ENCODE results near the gene CAMK2G.

The CAMK2G gene

GRCh38 chr10:73812657-73813056 is 61.7 kb downstream of the CAMK2G start:
- TF ChIP-seq CTCF (IDR thresholded peaks at IDR 0.05; ENCODE audit: low read depth, low read length, missing control alignments): no peak
- no peak overlapping the region for H3K27ac ChIP-seq
- no peak overlapping the region for H3K4me3 ChIP-seq (ENCODE audit: low read depth, low read length)
- no peak for DNase-seq
- no peaks in the 10 kb centered on the region for H3K27me3 ChIP-seq (replicated peaks)
- H3K36me3 ChIP-seq (replicated peaks): peaks cover 6% of the 10 kb centered on the region
- in situ Hi-C loops (cut with HindIII; ENCODE audit: low pct_ligation_motif_present, low sequenced_read_pairs): no loop called here

- H3K36me3 ChIP-seq (replicated peaks): peaks cover 21% of the 10 kb centered on the region
- in situ Hi-C loops (cut with HindIII; ENCODE audit: low pct_ligation_motif_present, low sequenced_read_pairs): no loop called here
- peak overlapping the region; percentile 76 for H3K4me3 ChIP-seq (ENCODE audit: low read depth, low read length)
- no peak for DNase-seq
- no peak for TF ChIP-seq CTCF (IDR thresholded peaks at IDR 0.05; ENCODE audit: low read depth, low read length, missing control alignments)
- no peaks in the 10 kb centered on the region for H3K27me3 ChIP-seq (replicated peaks)
- peak overlapping the region; percentile 77 for H3K27ac ChIP-seq
Observed at GRCh38 chr10:73810735-73811465, 63.5 kb downstream of the CAMK2G start.

DNA sequence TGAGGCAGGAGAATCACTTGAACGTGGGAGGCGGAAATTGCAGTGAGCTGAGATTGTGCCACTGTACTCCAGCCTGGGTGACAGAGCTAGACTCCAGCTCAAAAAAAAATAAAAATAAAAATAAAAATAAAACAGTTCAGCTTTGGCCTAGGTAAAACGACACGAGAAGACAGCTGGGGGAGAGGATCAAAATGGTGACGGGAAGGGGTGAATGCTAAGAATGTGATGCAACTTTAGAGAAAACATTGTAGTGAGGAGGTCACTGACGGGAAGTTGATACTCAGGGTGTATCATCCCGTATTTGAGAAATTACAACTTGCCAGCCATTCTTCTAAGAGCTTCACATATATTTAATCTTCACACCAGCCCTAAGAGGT is 64.0 kb downstream of the CAMK2G start:
- Histone ChIP-seq H3K36me3 (replicated peaks) (peaks cover 27% of the 10 kb centered on the region), H3K4me3 (ENCODE audit: low read depth, low read length) (peak overlapping the region; percentile 76), H3K27me3 (replicated peaks) (no peaks in the 10 kb centered on the region), H3K27ac (no peak overlapping the region)
- TF ChIP-seq CTCF (IDR thresholded peaks at IDR 0.05; ENCODE audit: low read depth, low read length, missing control alignments): no peak
- in situ Hi-C loops (cut with HindIII; ENCODE audit: low pct_ligation_motif_present, low sequenced_read_pairs): no loop called here
- no peak for DNase-seq

DNA sequence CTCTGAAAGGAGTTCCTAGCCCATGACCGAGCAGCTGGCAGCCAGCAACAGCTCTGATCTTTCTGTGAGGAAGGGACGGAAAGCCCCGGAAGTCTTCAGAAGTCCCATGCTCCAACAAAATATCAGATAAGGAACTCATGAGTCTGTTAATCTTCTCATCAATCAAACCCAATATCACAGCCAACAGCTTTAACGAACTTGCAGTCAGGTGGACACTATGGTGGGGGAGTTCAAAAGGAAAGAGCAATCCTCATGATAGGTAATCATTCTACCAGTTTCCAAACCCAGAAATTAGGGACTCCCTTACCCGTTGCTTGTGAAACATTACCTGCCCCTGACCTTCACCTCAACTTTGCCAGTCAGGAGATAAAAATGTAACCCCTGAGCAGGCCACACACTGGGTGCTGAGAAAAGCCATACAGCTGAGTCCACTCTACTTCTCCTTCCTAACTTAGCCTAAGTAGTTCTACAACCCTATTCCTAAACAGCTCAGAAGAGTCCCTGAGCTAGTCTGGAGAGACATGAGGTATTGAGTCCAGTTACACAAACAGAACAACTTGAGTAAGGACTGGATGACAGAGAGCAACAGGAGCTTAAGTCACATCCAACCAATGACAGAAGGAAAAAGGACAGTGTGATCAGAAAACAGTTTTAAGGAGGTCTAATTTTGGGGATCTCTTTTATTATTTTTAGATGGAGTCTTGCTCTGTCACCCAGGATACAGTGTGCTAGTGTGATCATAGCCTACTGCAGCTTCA is 65.1 kb downstream of the CAMK2G start:
- in situ Hi-C loops (cut with HindIII; ENCODE audit: low pct_ligation_motif_present, low sequenced_read_pairs): no loop called here
- Histone ChIP-seq H3K27me3 (replicated peaks) (no peaks in the 10 kb centered on the region), H3K4me3 (ENCODE audit: low read depth, low read length) (no peak overlapping the region), H3K27ac (no peak overlapping the region), H3K36me3 (replicated peaks) (peaks cover 34% of the 10 kb centered on the region)
- no peak for DNase-seq
- no peak for TF ChIP-seq CTCF (IDR thresholded peaks at IDR 0.05; ENCODE audit: low read depth, low read length, missing control alignments)

DNA sequence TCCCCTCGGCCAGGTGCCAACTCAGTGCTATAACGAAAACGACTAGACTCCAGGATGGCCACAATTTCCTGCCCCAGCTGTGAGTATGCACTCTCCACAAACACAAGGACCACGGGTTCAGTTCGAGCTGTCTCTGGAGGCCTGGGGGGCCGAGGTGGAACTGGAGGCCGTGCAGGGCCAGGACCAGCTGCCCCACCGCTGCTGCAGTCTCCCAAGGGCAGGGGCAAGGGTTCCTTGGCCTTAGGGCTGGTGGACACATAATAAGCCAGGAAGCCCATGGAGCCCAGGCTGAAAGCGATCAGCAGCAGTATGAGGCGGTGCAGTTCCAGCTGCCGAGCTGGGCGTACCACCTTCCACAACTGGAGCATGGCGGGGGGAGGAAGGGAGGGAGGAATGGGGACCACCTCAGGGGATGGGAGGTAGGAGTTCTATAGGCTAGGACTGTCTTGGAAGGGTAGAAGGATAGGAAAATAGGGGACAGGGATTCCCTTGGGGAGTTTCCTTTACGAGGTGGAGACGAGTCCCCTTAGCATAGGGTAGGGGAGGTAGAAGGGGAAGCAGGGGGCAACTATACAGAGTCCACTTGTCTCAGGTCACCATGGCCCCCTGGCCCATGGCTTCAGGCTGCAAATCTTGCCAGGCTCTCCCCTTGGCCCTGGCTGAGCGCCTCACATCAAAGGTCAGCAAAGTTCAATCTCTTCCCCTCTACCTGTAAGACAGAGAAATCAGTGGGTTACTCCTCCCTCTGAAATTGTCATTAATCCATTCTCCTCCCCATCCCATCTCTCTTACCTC is 66.1 kb downstream of the CAMK2G start:
- H3K4me3 ChIP-seq (ENCODE audit: low read depth, low read length): no peak overlapping the region
- in situ Hi-C loops (cut with HindIII; ENCODE audit: low pct_ligation_motif_present, low sequenced_read_pairs): no loop called here

More for the DNA sequence above, 66.1 kb downstream of the CAMK2G start:
- no peak for TF ChIP-seq CTCF (IDR thresholded peaks at IDR 0.05; ENCODE audit: low read depth, low read length, missing control alignments)
- Histone ChIP-seq H3K36me3 (replicated peaks) (peaks cover 43% of the 10 kb centered on the region), H3K27me3 (replicated peaks) (no peaks in the 10 kb centered on the region), H3K27ac (no peak overlapping the region)
- no peak for DNase-seq

All from brain microvascular endothelial cell (primary cell).